ENCODE data around the gene ENTPD1.
A peak's percentile ranks its signal among the peaks of the same experiment; 100 is the strongest.

Gene ENTPD1

DNA sequence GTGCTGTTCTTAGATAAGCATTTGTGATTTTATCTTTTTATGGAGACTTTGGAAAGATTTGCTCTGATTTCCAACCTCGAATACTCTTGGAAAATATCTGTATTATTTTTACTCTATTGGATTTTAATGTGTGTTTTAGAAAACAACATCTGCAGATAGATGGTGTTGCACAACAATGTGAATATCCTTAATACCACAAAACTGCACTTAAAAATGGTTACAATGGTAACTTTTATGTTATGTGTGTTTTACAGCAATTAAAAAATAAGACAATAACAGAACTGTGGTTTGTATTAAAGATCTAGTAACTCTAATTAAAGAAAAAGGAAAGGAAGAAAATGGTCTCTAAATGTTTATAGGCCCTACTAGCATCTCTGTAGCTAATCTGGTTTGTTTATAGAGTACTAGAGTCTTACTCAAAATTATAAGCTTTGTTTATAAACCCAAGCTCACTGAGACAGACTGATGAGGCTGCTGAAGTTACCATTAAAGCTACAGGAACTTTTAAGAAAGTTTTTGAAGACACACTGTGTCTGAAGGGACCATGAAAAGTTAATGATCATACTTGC lies 77.2 kb downstream of the ENTPD1 start:
- DNase-seq: no peak

DNA sequence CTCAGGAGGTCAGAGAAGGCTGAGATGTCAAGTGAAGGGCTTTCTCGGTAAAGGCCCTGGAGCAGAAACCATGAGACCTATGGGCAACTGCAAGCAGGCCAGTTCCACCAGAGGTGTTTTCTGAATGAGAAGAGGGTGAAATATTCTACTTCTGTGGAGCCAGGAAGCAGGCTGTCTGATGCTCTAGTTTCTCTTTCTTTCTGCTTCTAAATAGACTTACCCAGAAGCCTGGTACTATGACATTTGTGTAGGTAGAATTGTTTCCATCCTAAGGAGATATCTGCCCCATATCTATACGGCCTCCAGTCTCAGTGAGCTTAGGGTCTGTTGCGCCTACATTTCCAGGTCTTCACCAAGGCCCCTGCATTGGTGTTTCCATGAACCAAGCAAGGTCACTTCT lies 78.4 kb downstream of the ENTPD1 start:
- DNase-seq: no peak

DNA sequence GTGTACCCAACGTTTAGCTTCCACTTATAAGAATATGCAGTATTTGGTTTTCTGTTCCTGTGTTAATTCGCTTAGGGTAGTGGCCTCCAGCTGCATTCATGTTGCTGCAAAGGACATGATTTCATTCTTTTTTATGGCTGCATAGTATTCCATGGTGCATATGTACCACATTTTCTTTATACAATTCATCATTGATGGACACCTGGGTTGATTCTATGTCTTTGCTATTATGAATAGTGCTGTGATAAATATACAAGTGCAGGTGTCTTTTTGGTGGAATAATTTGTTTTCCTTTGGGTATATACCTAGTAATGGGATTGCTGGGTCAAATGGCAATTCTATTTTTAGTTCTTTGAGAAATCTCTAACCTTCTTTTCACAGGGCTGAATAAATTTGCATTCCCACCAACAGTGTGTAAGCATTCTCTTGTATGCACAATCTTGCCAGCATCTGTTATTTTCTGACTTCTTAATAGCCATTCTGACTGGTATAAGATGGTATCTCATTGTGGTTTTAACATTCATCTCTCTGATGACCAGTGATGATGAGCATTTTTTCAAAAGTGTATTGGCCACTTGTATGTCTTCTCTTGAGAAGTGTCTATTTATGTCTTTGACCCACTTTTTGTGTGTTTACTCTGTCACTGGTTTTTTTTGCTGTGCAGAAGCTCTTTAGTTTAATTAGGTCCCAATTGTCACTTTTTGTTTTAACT lies 79.3 kb downstream of the ENTPD1 start:
- DNase-seq: no peak

DNA sequence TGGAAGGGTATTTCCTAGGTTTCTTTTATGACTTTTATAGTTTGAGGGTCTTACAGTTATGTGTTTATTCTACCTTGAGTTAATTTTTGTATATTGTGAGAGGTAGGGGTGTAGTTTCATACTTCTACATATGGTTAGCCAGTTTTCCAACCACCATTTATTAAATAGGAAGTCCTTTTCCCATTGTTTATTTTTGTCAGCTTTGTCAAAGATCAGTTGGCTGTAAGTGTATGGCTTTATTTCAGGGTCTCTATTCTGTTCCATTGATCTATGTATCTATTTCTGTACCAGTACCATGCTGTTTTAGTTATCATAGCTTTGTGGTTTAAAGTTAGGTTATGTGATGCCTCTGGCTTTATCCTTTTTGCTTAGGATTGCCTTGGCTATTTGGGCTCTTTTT lies 79.9 kb downstream of the ENTPD1 start:
- no peak for DNase-seq

DNA sequence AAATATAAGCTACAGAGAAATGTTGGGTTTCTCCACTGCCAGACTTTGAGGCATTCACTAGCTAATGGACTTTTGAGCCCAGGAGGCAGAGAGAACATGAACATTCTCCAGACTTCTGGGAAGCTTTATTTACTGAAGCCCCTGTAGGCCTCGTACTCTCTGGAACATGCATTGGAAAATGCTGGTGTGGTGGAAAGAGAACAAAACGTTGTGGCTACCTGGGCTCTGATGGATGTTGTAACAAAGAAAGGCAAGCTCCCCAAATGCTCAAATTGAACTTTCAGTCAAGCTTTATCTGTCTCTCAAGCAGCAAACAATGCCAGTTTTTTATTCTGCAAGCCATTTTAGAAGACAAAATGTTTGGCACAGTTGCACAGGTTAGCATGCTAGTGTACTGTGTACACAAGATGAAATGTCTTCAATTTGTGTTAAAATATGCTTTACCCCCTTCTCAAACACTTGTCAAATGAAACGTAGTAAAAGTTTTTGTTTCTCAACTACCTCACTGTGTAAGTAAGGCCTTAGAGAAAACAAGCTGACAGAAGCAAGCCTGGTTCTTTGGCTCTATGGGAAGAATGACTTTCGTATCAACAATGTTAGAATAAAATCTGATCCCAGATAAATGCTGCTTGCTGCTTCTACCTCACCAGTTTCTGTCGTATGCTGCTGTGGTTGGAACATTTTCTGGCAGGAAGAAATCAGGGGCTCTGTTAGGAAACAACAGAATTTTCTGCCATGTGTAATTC lies 80.8 kb downstream of the ENTPD1 start:
- DNase-seq: no peak

DNA sequence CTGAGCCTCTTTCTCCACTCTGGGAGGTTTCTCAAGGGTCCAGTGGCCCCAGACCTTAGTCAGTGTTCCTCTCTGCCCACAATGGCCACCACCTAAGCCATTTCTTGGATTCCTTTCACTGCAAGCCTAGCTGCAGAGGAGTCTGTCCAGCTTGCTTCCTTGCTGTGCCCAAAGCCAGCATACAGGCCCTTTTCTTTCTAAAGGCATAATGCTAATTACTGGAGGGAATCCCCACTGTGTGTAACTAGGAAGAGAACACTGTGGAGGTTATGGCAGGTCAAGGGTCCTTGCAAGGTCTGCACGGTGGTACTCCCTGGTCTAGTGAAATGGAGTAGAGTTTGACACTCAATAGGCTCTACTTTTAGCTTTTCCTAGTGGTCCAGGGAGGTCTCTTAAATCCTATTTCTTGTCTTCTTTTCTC lies 81.4 kb downstream of the ENTPD1 start:
- DNase-seq: no peak

DNA sequence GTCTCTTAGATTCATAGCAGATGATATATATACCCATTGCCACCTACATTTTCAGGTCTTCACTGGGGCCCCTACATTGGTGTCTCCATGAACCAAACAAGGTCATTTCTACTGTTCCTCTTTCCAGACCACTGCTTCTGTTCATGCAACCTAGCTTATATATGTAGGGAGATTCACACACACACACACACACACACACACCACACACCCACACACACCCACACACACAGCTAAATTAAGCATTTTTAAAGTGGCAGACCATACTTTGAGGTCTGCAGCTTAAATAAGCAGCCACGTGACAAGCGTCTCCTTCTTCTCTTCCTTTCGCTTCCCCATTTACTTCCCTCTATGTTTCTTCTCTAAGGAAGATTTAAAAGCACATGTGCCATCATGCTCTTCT lies 81.8 kb downstream of the ENTPD1 start:
- peak; percentile 54 to 58 for DNase-seq

DNA sequence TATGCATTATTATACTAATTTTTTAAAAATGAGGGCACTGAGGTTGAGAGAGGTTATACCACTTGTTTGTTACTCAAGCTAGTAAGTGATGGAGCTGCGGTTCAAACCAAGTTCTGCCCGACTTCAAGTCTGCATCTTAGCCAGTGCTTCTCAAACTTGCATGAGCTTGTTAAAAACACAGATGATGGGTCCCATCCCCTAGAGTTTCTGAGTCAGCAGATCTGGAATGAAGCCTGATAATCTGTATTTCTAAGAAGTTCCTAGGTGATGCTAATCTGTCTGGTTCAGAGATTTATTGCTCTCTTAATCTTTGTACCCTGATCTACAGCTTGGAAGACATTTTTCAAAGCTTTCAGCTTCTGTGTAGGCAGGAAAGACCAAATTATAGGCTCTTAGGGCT lies 84.2 kb downstream of the ENTPD1 start:
- no peak for DNase-seq

DNA sequence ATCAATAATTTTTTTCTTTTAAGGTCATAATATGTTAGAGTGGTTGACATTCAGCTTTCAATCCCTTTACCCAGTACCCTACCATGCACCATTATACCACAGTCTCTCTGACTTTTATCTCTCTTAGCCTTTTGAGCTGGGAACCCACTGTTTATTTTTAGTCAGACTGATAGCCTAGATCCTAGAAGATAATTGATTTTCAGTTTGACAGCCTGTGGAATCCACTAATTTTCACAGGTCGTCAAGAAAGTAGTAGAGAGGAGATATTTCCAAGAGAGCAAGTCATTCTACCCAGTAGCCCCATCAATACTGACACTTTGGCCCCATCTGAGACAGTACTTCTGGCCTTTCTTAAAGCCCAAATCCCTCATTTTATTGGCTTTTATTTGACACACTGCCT lies 84.7 kb downstream of the ENTPD1 start:
- DNase-seq: no peak

DNA sequence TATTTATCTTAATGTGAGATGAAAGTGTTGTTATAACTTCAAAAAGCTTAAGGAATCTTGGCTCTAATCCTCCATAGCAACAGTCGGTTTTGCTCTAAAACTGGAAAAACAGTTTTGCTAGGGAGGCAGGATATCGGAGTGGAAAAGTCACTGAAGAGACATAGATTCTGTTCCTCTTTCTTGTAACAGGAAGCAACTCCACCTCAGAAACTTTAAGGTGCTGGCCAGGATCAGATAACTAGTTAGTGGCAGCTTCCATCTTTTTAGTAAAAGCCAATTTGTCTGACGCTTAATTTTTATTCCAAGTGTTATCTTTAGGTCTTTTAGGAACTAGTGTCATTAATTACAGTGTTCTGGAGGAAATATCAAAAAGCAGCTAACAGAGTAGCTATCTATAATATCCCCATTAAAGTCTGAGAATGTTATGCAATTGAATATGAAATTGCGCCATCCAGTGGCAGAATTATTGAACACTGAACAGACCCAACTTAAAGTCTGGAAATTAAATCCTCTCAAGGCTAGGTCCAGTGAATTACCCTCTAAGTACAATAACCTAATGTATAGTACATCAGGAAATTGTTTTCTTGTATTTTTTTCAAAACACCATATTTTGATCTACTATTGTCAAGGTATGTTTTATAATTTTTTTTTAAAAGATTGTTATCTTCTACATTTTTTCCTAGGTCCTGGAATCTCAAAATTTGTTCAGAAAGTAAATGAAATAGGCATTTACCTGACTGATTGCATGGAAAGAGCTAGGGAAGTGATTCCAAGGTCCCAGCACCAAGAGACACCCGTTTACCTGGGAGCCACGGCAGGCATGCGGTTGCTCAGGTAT lies 85.9 kb downstream of the ENTPD1 start:
- peak; percentile 93 to 95 for DNase-seq

DNA sequence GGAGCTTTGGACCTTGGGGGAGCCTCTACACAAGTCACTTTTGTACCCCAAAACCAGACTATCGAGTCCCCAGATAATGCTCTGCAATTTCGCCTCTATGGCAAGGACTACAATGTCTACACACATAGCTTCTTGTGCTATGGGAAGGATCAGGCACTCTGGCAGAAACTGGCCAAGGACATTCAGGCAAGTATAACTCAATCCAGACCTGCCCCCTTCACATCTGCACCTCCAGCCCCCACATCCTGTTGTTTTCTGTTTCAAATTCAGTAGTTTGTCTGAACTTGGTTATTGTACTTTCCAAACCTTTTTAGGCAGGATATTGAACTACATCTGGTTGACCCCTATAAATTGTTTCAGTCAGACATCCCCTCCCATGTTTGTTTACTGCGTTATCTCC lies 89.4 kb downstream of the ENTPD1 start:
- no peak for DNase-seq

DNA sequence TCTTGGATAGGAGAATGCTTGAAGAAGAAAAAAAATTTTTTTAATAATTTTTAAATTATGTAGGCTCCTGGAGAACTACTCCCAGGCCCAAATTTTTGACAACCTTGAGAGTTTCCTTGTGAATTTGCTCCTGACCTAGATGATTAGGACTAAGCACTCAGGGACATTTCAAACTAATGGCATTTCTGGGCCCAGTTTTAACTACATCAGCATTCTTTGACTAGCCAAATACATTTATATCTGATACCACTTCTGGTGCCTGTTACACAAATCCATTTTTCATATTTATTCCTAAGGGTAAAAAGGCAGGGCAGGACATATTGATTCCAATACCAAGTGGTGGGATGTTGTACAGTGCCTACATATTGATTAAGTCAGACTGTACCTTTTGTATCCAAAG lies 91.0 kb downstream of the ENTPD1 start:
- no peak for DNase-seq

DNA sequence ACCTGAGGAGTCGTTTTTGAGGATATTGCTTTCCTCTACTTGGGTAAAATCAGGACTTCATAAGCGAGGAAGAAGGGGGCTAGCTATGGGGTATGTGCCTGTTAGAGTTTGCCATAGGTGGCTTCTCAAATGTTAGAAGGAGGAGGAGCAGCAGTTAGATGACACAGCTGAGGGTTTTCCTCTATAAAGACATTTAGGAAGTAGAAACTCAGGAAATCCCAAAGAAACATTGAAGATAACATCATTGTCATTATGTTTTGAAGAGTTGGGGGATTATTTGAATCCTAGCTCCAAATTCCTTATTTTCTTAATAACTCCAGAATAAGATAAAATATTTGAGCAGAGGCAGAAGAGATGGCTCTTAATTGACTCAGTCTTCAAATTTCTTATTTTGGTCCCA lies 92.9 kb downstream of the ENTPD1 start:
- no peak for DNase-seq

DNA sequence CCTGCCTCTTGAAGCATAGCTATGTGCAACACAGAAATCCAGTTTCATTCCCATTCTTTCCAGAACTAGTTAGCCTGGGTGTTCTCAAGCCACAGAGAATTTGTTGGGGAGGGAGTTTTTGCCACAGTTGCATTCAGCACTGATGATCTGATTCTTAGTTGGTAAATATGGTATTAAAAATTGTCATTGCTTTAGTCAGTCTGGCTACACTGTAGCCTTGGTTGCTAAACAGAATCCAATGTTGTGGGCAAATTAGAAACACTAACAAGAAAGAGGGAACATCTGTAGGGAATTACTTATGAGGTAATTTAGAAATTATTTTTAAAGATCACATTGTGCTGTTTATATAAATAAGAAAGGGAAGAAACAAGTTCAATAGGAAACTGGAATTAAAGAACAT lies 94.8 kb downstream of the ENTPD1 start:
- DNase-seq: no peak

DNA sequence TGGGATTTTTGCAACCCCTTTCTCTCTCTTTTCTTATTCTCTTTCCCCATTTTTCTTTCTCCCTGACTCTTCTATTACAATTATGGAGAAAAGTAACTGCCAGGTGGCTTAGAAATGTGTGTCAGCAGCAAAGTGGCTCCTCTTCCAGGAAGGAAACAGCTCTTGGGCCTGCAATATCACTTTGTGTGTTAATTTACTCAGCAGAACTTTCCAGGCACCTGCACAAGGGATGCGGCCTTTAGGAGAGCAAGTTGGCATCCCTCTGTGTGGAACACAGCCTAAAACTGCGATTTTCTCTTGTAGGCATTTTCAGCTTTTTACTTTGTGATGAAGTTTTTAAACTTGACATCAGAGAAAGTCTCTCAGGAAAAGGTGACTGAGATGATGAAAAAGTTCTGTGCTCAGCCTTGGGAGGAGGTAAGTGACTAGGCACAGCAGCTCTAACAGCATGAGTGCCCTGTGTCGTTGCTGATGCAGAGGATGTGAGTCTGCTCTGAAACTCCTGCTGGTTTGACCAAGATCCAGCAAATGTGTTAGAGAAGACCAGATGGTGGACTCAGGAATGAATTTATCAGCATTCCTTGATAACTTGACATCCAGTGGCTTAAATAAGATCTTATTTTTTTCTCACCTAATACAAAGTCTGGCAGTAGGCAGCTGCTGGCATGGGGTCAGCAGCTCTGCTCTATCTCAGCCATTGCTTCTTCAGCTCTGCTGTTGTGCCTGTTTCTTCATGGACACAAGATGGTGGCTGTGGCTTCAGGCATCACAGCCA lies 104.4 kb downstream of the ENTPD1 start:
- no peak for DNase-seq

DNA sequence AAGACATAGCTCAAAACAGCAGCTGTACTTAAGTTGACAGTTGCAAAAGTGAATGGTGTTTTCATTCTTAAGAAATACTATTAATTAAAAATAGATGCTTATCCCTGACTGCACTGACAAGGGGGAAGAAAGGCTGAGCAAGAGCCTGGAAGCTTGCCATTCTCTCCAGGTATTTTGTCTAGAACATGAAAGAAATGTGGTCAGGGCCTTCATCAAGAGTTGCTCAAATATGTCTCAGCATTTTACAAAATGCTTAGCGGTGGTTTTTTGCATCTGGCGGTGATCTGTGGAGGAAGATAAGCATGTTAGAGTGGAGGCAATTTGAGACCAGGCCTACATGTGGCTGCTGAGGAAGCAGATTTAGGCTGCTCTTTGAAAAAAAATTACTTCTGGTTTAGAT lies 105.4 kb downstream of the ENTPD1 start:
- DNase-seq: no peak

DNA sequence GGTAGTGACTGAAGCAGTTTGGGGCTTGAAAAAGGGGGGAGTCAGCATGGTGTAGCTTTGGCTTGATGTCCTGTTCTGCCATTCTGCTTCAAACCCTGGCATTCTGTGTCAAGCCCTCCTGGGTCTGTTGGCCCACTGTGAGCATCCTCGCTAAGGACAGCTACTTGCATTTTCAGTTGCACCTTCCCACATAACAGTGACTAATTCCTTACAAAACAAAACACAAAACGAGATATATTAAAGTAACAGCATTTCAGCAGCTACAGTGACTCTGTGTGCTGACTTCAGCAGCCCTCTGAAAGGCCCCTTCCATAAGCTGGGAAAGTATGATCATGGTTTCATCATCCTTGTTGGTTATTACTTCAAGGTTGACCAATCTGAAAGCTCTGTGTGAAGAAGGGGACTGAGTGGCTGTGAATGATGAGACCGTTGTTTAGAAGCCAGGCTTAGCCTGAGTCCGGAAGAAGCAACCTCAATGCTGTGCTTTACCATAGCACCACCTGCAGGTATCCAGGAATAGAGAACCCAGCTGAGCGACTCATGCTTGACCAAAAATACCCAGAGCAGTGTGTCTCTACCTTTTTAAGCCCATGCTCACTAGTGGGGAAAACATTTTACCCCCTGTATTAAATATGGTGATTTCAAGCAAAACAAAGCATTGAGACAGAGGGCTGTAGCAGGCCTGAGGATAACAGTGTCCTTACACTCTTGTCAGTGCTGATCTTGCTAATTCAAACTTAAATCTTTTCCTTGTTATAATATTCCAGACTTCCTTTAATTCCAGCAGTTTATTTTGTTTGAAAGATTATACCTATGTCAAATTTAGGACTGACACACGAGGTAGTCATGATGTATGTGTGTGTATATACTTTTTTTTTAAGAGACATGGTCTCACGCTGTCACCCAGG lies 109.2 kb downstream of the ENTPD1 start:
- peak; percentile 86 to 87 for DNase-seq

DNA sequence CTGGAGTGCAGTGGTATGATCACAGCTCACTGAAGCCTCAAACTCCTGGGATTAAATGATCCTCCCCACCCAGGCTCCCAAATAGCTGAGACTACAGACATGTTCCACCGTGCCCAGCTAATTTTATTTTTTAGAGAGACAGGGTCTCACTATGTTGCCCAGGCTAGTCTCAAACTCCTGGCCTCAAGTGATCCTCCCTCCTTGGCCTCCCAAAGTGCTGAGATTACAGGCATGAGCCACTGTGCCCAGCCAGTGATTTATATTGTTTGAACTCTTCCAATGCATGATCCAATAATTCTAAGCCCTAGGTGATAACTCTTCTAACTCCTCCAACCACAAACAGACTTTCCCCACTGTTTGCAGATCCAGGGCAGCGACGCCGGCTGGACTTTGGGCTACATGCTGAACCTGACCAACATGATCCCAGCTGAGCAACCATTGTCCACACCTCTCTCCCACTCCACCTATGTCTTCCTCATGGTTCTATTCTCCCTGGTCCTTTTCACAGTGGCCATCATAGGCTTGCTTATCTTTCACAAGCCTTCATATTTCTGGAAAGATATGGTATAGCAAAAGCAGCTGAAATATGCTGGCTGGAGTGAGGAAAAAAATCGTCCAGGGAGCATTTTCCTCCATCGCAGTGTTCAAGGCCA lies 110.0 kb downstream of the ENTPD1 start:
- no peak for DNase-seq

DNA sequence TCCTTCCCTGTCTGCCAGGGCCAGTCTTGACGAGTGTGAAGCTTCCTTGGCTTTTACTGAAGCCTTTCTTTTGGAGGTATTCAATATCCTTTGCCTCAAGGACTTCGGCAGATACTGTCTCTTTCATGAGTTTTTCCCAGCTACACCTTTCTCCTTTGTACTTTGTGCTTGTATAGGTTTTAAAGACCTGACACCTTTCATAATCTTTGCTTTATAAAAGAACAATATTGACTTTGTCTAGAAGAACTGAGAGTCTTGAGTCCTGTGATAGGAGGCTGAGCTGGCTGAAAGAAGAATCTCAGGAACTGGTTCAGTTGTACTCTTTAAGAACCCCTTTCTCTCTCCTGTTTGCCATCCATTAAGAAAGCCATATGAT lies 110.5 kb downstream of the ENTPD1 start:
- DNase-seq: no peak

DNA sequence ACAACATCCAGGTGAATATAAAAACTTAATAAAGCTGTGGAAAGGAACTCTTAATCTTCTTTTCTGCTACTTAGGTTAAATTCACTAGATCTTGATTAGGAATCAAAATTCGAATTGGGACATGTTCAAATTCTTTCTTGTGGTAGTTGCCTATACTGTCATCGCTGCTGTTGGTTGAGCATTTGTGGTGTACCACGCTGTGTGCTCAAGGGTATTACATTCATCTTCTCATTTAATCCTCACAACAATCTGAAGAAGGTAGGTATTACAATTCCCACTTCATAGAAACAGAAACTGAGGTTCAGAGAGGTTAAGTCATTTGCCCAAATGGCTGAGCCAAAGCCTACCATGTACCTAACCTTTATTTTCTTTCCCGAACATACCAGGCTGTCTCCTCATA lies 111.9 kb downstream of the ENTPD1 start:
- DNase-seq: no peak

DNA sequence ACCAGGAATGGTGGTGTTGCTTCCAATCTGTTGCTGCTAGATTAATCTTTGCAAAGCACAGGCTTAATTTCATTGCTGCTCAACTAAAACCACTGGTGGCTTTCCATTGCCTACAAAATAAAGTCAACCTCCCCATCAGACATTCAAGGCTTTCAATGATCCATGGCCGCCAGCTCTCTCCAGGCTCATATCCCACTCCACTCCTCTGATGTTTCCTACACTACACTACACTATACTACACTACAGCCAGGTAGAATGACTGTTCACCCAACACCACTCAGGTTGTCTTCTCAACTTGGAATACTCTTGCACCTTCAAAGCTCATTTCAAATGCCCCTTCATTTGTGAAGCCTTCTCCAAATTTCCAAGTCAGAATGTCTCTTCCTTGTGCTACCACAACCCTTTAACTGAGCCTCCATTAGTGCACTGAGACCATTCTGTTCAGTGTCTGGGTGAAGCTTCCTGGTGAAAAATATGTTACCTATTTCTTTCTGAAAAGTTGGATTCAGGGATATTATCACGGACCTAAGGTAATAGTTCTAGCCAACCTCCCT lies 116.3 kb downstream of the ENTPD1 start:
- no peak for DNase-seq

Measured in Kasumi-1 (cell line).